ENCODE measurements around the gene TTC28.
"Not testable (repeated sequence)": the region's sequence is repeated elsewhere in the genome, so short reads cannot be mapped to it uniquely, and the experiment has no call there.

Gene TTC28

GRCh38 chr22:28498044-28498443 lies 181.6 kb downstream of the TTC28 start:
- H3K9ac ChIP-seq (ENCODE audit: low read depth in 1 of 2, low read length in 2 of 2), result no peak overlapping the region
- H3K27me3 ChIP-seq (ENCODE audit: control insufficient read depth in 2 of 2, insufficient read depth in 2 of 2, low read length in 2 of 2), result no peaks in the 10 kb centered on the region
- no peak overlapping the region for H3K4me3 ChIP-seq (ENCODE audit: low read length in 2 of 2)
- no peaks in the 10 kb centered on the region for H3K36me3 ChIP-seq (ENCODE audit: control insufficient read depth in 2 of 2, insufficient read depth in 2 of 2, low read length in 2 of 2)
- H3K27ac ChIP-seq (ENCODE audit: low read depth in 2 of 2, low read length in 2 of 2), result no peak overlapping the region
- no peaks in the 10 kb centered on the region for H3K4me1 ChIP-seq (ENCODE audit: control insufficient read depth in 2 of 2, insufficient read depth in 2 of 2, low read length in 2 of 2)
- H3K9me3 ChIP-seq (ENCODE audit: control insufficient read depth in 2 of 2, low read length in 2 of 2), result no peaks in the 10 kb centered on the region

GRCh38 chr22:28497188-28497587 lies 182.5 kb downstream of the TTC28 start:
- no peak overlapping the region for H3K27ac ChIP-seq (ENCODE audit: low read depth in 2 of 2, low read length in 2 of 2)

GRCh38 chr22:28491289-28491688 lies 188.4 kb downstream of the TTC28 start:
- H3K4me3 ChIP-seq (ENCODE audit: low read length in 2 of 2); H3K4me1 ChIP-seq (ENCODE audit: control insufficient read depth in 2 of 2, insufficient read depth in 2 of 2, low read length in 2 of 2); H3K27ac ChIP-seq (ENCODE audit: low read depth in 2 of 2, low read length in 2 of 2); H3K36me3 ChIP-seq (ENCODE audit: control insufficient read depth in 2 of 2, insufficient read depth in 2 of 2, low read length in 2 of 2); H3K9ac ChIP-seq (ENCODE audit: low read depth in 1 of 2, low read length in 2 of 2); H3K9me3 ChIP-seq (ENCODE audit: control insufficient read depth in 2 of 2, low read length in 2 of 2); H3K27me3 ChIP-seq (ENCODE audit: control insufficient read depth in 2 of 2, insufficient read depth in 2 of 2, low read length in 2 of 2): not testable (repeated sequence)

More at GRCh38 chr22:28497188-28497587, 182.5 kb downstream of the TTC28 start:
- no peak overlapping the region for H3K9ac ChIP-seq (ENCODE audit: low read depth in 1 of 2, low read length in 2 of 2)
- H3K9me3 ChIP-seq (ENCODE audit: control insufficient read depth in 2 of 2, low read length in 2 of 2), result no peaks in the 10 kb centered on the region
- H3K4me1 ChIP-seq (ENCODE audit: control insufficient read depth in 2 of 2, insufficient read depth in 2 of 2, low read length in 2 of 2), result no peaks in the 10 kb centered on the region
- H3K4me3 ChIP-seq (ENCODE audit: low read length in 2 of 2), result no peak overlapping the region
- H3K27me3 ChIP-seq (ENCODE audit: control insufficient read depth in 2 of 2, insufficient read depth in 2 of 2, low read length in 2 of 2), result no peaks in the 10 kb centered on the region
- H3K36me3 ChIP-seq (ENCODE audit: control insufficient read depth in 2 of 2, insufficient read depth in 2 of 2, low read length in 2 of 2), result no peaks in the 10 kb centered on the region

- H3K27me3 ChIP-seq (ENCODE audit: control insufficient read depth in 2 of 2, insufficient read depth in 2 of 2, low read length in 2 of 2), result no peaks in the 10 kb centered on the region
- no peaks in the 10 kb centered on the region for H3K36me3 ChIP-seq (ENCODE audit: control insufficient read depth in 2 of 2, insufficient read depth in 2 of 2, low read length in 2 of 2)
- no peak overlapping the region for H3K4me3 ChIP-seq (ENCODE audit: low read length in 2 of 2)
- H3K4me1 ChIP-seq (ENCODE audit: control insufficient read depth in 2 of 2, insufficient read depth in 2 of 2, low read length in 2 of 2), result no peaks in the 10 kb centered on the region
- H3K9ac ChIP-seq (ENCODE audit: low read depth in 1 of 2, low read length in 2 of 2), result no peak overlapping the region
- no peaks in the 10 kb centered on the region for H3K9me3 ChIP-seq (ENCODE audit: control insufficient read depth in 2 of 2, low read length in 2 of 2)
- H3K27ac ChIP-seq (ENCODE audit: low read depth in 2 of 2, low read length in 2 of 2), result no peak overlapping the region
Observed at GRCh38 chr22:28488825-28489224, 190.8 kb downstream of the TTC28 start.

GRCh38 chr22:28484662-28485061 lies 195.0 kb downstream of the TTC28 start:
- Histone ChIP-seq H3K27me3 (ENCODE audit: control insufficient read depth in 2 of 2, insufficient read depth in 2 of 2, low read length in 2 of 2) (no peaks in the 10 kb centered on the region), H3K4me3 (ENCODE audit: low read length in 2 of 2) (no peak overlapping the region), H3K4me1 (ENCODE audit: control insufficient read depth in 2 of 2, insufficient read depth in 2 of 2, low read length in 2 of 2) (no peaks in the 10 kb centered on the region), H3K36me3 (ENCODE audit: control insufficient read depth in 2 of 2, insufficient read depth in 2 of 2, low read length in 2 of 2) (no peaks in the 10 kb centered on the region), H3K9me3 (ENCODE audit: control insufficient read depth in 2 of 2, low read length in 2 of 2) (no peaks in the 10 kb centered on the region), H3K9ac (ENCODE audit: low read depth in 1 of 2, low read length in 2 of 2) (no peak overlapping the region), H3K27ac (ENCODE audit: low read depth in 2 of 2, low read length in 2 of 2) (no peak overlapping the region)

GRCh38 chr22:28481725-28482124 lies 197.9 kb downstream of the TTC28 start:
- Histone ChIP-seq H3K27me3 (ENCODE audit: control insufficient read depth in 2 of 2, insufficient read depth in 2 of 2, low read length in 2 of 2) (no peaks in the 10 kb centered on the region), H3K27ac (ENCODE audit: low read depth in 2 of 2, low read length in 2 of 2) (no peak overlapping the region), H3K4me1 (ENCODE audit: control insufficient read depth in 2 of 2, insufficient read depth in 2 of 2, low read length in 2 of 2) (no peaks in the 10 kb centered on the region), H3K36me3 (ENCODE audit: control insufficient read depth in 2 of 2, insufficient read depth in 2 of 2, low read length in 2 of 2) (no peaks in the 10 kb centered on the region), H3K9me3 (ENCODE audit: control insufficient read depth in 2 of 2, low read length in 2 of 2) (no peaks in the 10 kb centered on the region), H3K4me3 (ENCODE audit: low read length in 2 of 2) (no peak overlapping the region), H3K9ac (ENCODE audit: low read depth in 1 of 2, low read length in 2 of 2) (no peak overlapping the region)

GRCh38 chr22:28480000-28480715 lies 199.5 kb downstream of the TTC28 start:
- Histone ChIP-seq H3K27ac (ENCODE audit: low read depth in 2 of 2, low read length in 2 of 2) (no peak overlapping the region), H3K27me3 (ENCODE audit: control insufficient read depth in 2 of 2, insufficient read depth in 2 of 2, low read length in 2 of 2) (no peaks in the 10 kb centered on the region)

GRCh38 chr22:28478564-28478963 lies 201.1 kb downstream of the TTC28 start:
- no peak overlapping the region for H3K4me3 ChIP-seq (ENCODE audit: low read length in 2 of 2)
- peaks cover 0 to 2% of the 10 kb centered on the region in 2 donors for H3K4me1 ChIP-seq (ENCODE audit: control insufficient read depth in 2 of 2, insufficient read depth in 2 of 2, low read length in 2 of 2)
- no peaks in the 10 kb centered on the region for H3K27me3 ChIP-seq (ENCODE audit: control insufficient read depth in 2 of 2, insufficient read depth in 2 of 2, low read length in 2 of 2)
- no peaks in the 10 kb centered on the region for H3K9me3 ChIP-seq (ENCODE audit: control insufficient read depth in 2 of 2, low read length in 2 of 2)
- no peak overlapping the region for H3K9ac ChIP-seq (ENCODE audit: low read depth in 1 of 2, low read length in 2 of 2)
- no peak overlapping the region for H3K27ac ChIP-seq (ENCODE audit: low read depth in 2 of 2, low read length in 2 of 2)
- no peaks in the 10 kb centered on the region for H3K36me3 ChIP-seq (ENCODE audit: control insufficient read depth in 2 of 2, insufficient read depth in 2 of 2, low read length in 2 of 2)

More at GRCh38 chr22:28480000-28480715, 199.5 kb downstream of the TTC28 start:
- Histone ChIP-seq H3K36me3 (ENCODE audit: control insufficient read depth in 2 of 2, insufficient read depth in 2 of 2, low read length in 2 of 2) (no peaks in the 10 kb centered on the region), H3K4me1 (ENCODE audit: control insufficient read depth in 2 of 2, insufficient read depth in 2 of 2, low read length in 2 of 2) (no peaks in the 10 kb centered on the region), H3K9ac (ENCODE audit: low read depth in 1 of 2, low read length in 2 of 2) (no peak overlapping the region), H3K9me3 (ENCODE audit: control insufficient read depth in 2 of 2, low read length in 2 of 2) (no peaks in the 10 kb centered on the region), H3K4me3 (ENCODE audit: low read length in 2 of 2) (no peak overlapping the region)

GRCh38 chr22:28477556-28477955 lies 202.1 kb downstream of the TTC28 start:
- Histone ChIP-seq H3K27ac (ENCODE audit: low read depth in 2 of 2, low read length in 2 of 2) (no peak overlapping the region), H3K27me3 (ENCODE audit: control insufficient read depth in 2 of 2, insufficient read depth in 2 of 2, low read length in 2 of 2) (no peaks in the 10 kb centered on the region), H3K4me1 (ENCODE audit: control insufficient read depth in 2 of 2, insufficient read depth in 2 of 2, low read length in 2 of 2) (peaks cover 0 to 2% of the 10 kb centered on the region in 2 donors), H3K9me3 (ENCODE audit: control insufficient read depth in 2 of 2, low read length in 2 of 2) (no peaks in the 10 kb centered on the region), H3K4me3 (ENCODE audit: low read length in 2 of 2) (no peak overlapping the region), H3K9ac (ENCODE audit: low read depth in 1 of 2, low read length in 2 of 2) (no peak overlapping the region), H3K36me3 (ENCODE audit: control insufficient read depth in 2 of 2, insufficient read depth in 2 of 2, low read length in 2 of 2) (no peaks in the 10 kb centered on the region)

GRCh38 chr22:28474330-28474729 lies 205.3 kb downstream of the TTC28 start:
- Histone ChIP-seq H3K27ac (ENCODE audit: low read depth in 2 of 2, low read length in 2 of 2) (no peak overlapping the region), H3K4me1 (ENCODE audit: control insufficient read depth in 2 of 2, insufficient read depth in 2 of 2, low read length in 2 of 2) (peaks cover 0 to 2% of the 10 kb centered on the region in 2 donors), H3K9me3 (ENCODE audit: control insufficient read depth in 2 of 2, low read length in 2 of 2) (no peaks in the 10 kb centered on the region), H3K27me3 (ENCODE audit: control insufficient read depth in 2 of 2, insufficient read depth in 2 of 2, low read length in 2 of 2) (no peaks in the 10 kb centered on the region), H3K36me3 (ENCODE audit: control insufficient read depth in 2 of 2, insufficient read depth in 2 of 2, low read length in 2 of 2) (no peaks in the 10 kb centered on the region), H3K9ac (ENCODE audit: low read depth in 1 of 2, low read length in 2 of 2) (no peak overlapping the region), H3K4me3 (ENCODE audit: low read length in 2 of 2) (no peak overlapping the region)

All from mucosa of rectum (tissue), 2 donors.